ENCODE results near the gene CA10. TPM values are rescaled to one million over a fixed set of nuclear protein-coding genes. Genes with fewer than 3 reads are reported as not detected.

CA10 gene
- total RNA-seq, 1 experiment from 2014 or later, result not detected

- no peak overlapping the region for H2AFZ ChIP-seq
- H3K79me2 ChIP-seq (ENCODE audit: low read depth), result no peaks in the 10 kb centered on the region
- ChIA-PET POLR2A (ENCODE audit: unreplicated experiment) (no interaction called here), CTCF (no interaction called here)
- H4K20me1 ChIP-seq (ENCODE audit: insufficient read depth), result no peaks in the 10 kb centered on the region
- H3K4me1 ChIP-seq (replicated peaks; ENCODE audit: insufficient read depth), result no peaks in the 10 kb centered on the region
- DNase-seq, result no peak
- H3K4me2 ChIP-seq, result no peak overlapping the region
- no peak overlapping the region for H3K27ac ChIP-seq
- H3K27me3 ChIP-seq (ENCODE audit: insufficient read depth, low read depth), result peaks cover 24% of the 10 kb centered on the region
- no peaks in the 10 kb centered on the region for H3K9me2 ChIP-seq (ENCODE audit: insufficient read depth)
- intact Hi-C loops (cut with micrococcal nuclease; ENCODE audit: unreplicated experiment), result no loop called here
- no peaks in the 10 kb centered on the region for H3K36me3 ChIP-seq (ENCODE audit: low read depth)
- H3K4me3 ChIP-seq, result no peak overlapping the region
- BruUV-seq (replicated peaks), result no TSS peak
- TF ChIP-seq, protein P1, sequence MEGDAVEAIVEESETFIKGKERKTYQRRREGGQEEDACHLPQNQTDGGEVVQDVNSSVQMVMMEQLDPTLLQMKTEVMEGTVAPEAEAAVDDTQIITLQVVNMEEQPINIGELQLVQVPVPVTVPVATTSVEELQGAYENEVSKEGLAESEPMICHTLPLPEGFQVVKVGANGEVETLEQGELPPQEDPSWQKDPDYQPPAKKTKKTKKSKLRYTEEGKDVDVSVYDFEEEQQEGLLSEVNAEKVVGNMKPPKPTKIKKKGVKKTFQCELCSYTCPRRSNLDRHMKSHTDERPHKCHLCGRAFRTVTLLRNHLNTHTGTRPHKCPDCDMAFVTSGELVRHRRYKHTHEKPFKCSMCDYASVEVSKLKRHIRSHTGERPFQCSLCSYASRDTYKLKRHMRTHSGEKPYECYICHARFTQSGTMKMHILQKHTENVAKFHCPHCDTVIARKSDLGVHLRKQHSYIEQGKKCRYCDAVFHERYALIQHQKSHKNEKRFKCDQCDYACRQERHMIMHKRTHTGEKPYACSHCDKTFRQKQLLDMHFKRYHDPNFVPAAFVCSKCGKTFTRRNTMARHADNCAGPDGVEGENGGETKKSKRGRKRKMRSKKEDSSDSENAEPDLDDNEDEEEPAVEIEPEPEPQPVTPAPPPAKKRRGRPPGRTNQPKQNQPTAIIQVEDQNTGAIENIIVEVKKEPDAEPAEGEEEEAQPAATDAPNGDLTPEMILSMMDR (conservative IDR thresholded peaks at IDR 0.05), result no peak
- TF ChIP-seq EZH2 (IDR thresholded peaks at IDR 0.05; ENCODE audit: low read depth), result no peak
- H3F3A ChIP-seq (ENCODE audit: insufficient read depth, low read depth), result no peaks in the 10 kb centered on the region
- no peaks in the 10 kb centered on the region for H3K9me3 ChIP-seq (ENCODE audit: insufficient read depth, low read depth)
Observed at GRCh38 chr17:51734462-51734861, 424.1 kb downstream of the CA10 start.

GRCh38 chr17:51733166-51733565, 425.3 kb downstream of the CA10 start:
- ChIA-PET CTCF (no interaction called here), POLR2A (ENCODE audit: unreplicated experiment) (no interaction called here)
- Histone ChIP-seq H3F3A (ENCODE audit: insufficient read depth, low read depth) (no peaks in the 10 kb centered on the region), H2AFZ (no peak overlapping the region), H3K36me3 (ENCODE audit: low read depth) (no peaks in the 10 kb centered on the region), H3K4me2 (no peak overlapping the region), H3K79me2 (ENCODE audit: low read depth) (no peaks in the 10 kb centered on the region), H4K20me1 (ENCODE audit: insufficient read depth) (no peaks in the 10 kb centered on the region), H3K4me3 (no peak overlapping the region), H3K27me3 (ENCODE audit: insufficient read depth, low read depth) (peaks cover 24% of the 10 kb centered on the region), H3K4me1 (replicated peaks; ENCODE audit: insufficient read depth) (no peaks in the 10 kb centered on the region), H3K9me2 (ENCODE audit: insufficient read depth) (no peaks in the 10 kb centered on the region), H3K27ac (no peak overlapping the region), H3K9me3 (ENCODE audit: insufficient read depth, low read depth) (no peaks in the 10 kb centered on the region)
- no TSS peak for BruUV-seq (replicated peaks)
- intact Hi-C loops (cut with micrococcal nuclease; ENCODE audit: unreplicated experiment), result no loop called here
- DNase-seq, result no peak
- TF ChIP-seq, protein P1 (conservative IDR thresholded peaks at IDR 0.05), result no peak
- TF ChIP-seq EZH2 (IDR thresholded peaks at IDR 0.05; ENCODE audit: low read depth), result no peak

DNA sequence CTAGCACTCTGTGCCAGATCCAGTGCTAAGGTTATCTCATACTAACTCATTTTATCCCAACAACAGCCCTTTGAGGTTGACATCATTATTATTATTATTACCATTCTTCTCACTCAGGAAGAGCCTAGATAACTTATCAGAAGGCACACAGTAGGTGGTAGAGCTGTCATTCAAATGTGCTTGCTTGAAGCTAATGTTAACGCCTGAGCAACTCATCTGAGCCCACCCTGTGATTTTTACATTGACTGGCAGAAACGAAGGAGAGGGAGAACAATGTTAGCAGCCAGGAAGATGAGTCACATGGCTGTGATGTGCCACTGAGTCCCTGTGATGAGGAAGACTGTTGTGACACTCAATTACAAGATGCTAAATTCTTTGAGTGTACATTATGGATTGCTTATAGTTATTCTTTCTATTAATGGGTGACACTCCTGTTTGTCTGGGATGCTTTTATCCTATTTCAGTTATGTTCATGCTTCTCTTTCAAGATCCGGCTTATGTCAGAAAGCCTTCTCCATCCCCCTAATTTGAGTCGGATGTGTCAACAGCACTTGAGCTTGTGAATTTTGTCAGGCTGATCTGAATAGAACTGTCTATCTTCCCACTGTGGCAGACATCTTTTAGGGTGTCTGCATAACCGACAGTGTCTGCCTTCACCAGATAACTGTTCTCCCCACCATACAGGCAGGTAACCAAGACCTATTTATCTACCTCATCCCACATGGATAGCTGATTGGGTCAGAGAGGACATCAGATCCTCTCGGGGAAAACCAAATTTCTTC, 426.4 kb downstream of the CA10 start:
- no peak for TF ChIP-seq EZH2 (IDR thresholded peaks at IDR 0.05; ENCODE audit: low read depth)
- TF ChIP-seq, protein P1 (conservative IDR thresholded peaks at IDR 0.05), result no peak
- Histone ChIP-seq H3K9me2 (ENCODE audit: insufficient read depth) (no peaks in the 10 kb centered on the region), H3K27me3 (ENCODE audit: insufficient read depth, low read depth) (peaks cover 24% of the 10 kb centered on the region), H3K4me2 (no peak overlapping the region), H2AFZ (no peak overlapping the region), H3K4me1 (replicated peaks; ENCODE audit: insufficient read depth) (no peaks in the 10 kb centered on the region), H3K36me3 (ENCODE audit: low read depth) (no peaks in the 10 kb centered on the region), H3K79me2 (ENCODE audit: low read depth) (no peaks in the 10 kb centered on the region), H3F3A (ENCODE audit: insufficient read depth, low read depth) (no peaks in the 10 kb centered on the region), H3K27ac (no peak overlapping the region), H3K4me3 (no peak overlapping the region), H4K20me1 (ENCODE audit: insufficient read depth) (no peaks in the 10 kb centered on the region), H3K9me3 (ENCODE audit: insufficient read depth, low read depth) (no peaks in the 10 kb centered on the region)
- POLR2A ChIA-PET (ENCODE audit: unreplicated experiment), result no interaction called here
- CTCF ChIA-PET, result no interaction called here
- no peak for DNase-seq
- intact Hi-C loops (cut with micrococcal nuclease; ENCODE audit: unreplicated experiment), result no loop called here
- BruUV-seq (replicated peaks), result no TSS peak

Data from PC-9 (cell line).